Measurements from ENCODE around the gene TRIL.

Gene TRIL

GRCh38 chr7:28996836-28997235, 38.7 kb upstream of the TRIL start:
- no peak for FAIRE-seq

GRCh38 chr7:28993371-28993770, 35.2 kb upstream of the TRIL start:
- no peak for TF ChIP-seq TAF1 (IDR thresholded peaks at IDR 0.05; ENCODE audit: low read depth, low read length)
- no peak for TF ChIP-seq POLR2AphosphoS5 (IDR thresholded peaks at IDR 0.05; ENCODE audit: low read depth, low read length)
- no peak for TF ChIP-seq POU2F2 (IDR thresholded peaks at IDR 0.05; ENCODE audit: low read depth, low read length)
- no peak for TF ChIP-seq POLR2A (IDR thresholded peaks at IDR 0.05; ENCODE audit: low read depth, low read length)
- TF ChIP-seq SPI1 (IDR thresholded peaks at IDR 0.05; ENCODE audit: low read depth, low read length): no peak
- TF ChIP-seq PAX5 (IDR thresholded peaks at IDR 0.05; ENCODE audit: insufficient read depth, low read length, severe bottlenecking): no peak
- DNase-seq (ENCODE audit: insufficient read length, low spot score): no peak
- no peak for FAIRE-seq

More at GRCh38 chr7:28996836-28997235, 38.7 kb upstream of the TRIL start:
- no peak for DNase-seq (ENCODE audit: insufficient read length, low spot score)
- TF ChIP-seq POU2F2 (IDR thresholded peaks at IDR 0.05; ENCODE audit: low read depth, low read length) (no peak), POLR2AphosphoS5 (IDR thresholded peaks at IDR 0.05; ENCODE audit: low read depth, low read length) (no peak), POLR2A (IDR thresholded peaks at IDR 0.05; ENCODE audit: low read depth, low read length) (no peak), SPI1 (IDR thresholded peaks at IDR 0.05; ENCODE audit: low read depth, low read length) (no peak), PAX5 (IDR thresholded peaks at IDR 0.05; ENCODE audit: insufficient read depth, low read length, severe bottlenecking) (no peak), TAF1 (IDR thresholded peaks at IDR 0.05; ENCODE audit: low read depth, low read length) (no peak)

GRCh38 chr7:28992798-28993197, 34.7 kb upstream of the TRIL start:
- DNase-seq (ENCODE audit: insufficient read length, low spot score): no peak
- no peak for TF ChIP-seq SPI1 (IDR thresholded peaks at IDR 0.05; ENCODE audit: low read depth, low read length)
- TF ChIP-seq PAX5 (IDR thresholded peaks at IDR 0.05; ENCODE audit: insufficient read depth, low read length, severe bottlenecking): no peak
- TF ChIP-seq TAF1 (IDR thresholded peaks at IDR 0.05; ENCODE audit: low read depth, low read length): no peak
- TF ChIP-seq POLR2A (IDR thresholded peaks at IDR 0.05; ENCODE audit: low read depth, low read length): no peak
- no peak for TF ChIP-seq POLR2AphosphoS5 (IDR thresholded peaks at IDR 0.05; ENCODE audit: low read depth, low read length)
- no peak for TF ChIP-seq POU2F2 (IDR thresholded peaks at IDR 0.05; ENCODE audit: low read depth, low read length)
- FAIRE-seq: no peak

- FAIRE-seq: no peak
- no peak for TF ChIP-seq POLR2A (IDR thresholded peaks at IDR 0.05; ENCODE audit: low read depth, low read length)
- no peak for TF ChIP-seq SPI1 (IDR thresholded peaks at IDR 0.05; ENCODE audit: low read depth, low read length)
- TF ChIP-seq PAX5 (IDR thresholded peaks at IDR 0.05; ENCODE audit: insufficient read depth, low read length, severe bottlenecking): no peak
- TF ChIP-seq POU2F2 (IDR thresholded peaks at IDR 0.05; ENCODE audit: low read depth, low read length): no peak
- no peak for TF ChIP-seq POLR2AphosphoS5 (IDR thresholded peaks at IDR 0.05; ENCODE audit: low read depth, low read length)
- TF ChIP-seq TAF1 (IDR thresholded peaks at IDR 0.05; ENCODE audit: low read depth, low read length): no peak
- no peak for DNase-seq (ENCODE audit: insufficient read length, low spot score)
Observed at GRCh38 chr7:28990200-28990960, 32.2 kb upstream of the TRIL start.

- TF ChIP-seq TAF1 (IDR thresholded peaks at IDR 0.05; ENCODE audit: low read depth, low read length) (no peak), POU2F2 (IDR thresholded peaks at IDR 0.05; ENCODE audit: low read depth, low read length) (no peak), PAX5 (IDR thresholded peaks at IDR 0.05; ENCODE audit: insufficient read depth, low read length, severe bottlenecking) (no peak), POLR2AphosphoS5 (IDR thresholded peaks at IDR 0.05; ENCODE audit: low read depth, low read length) (no peak), POLR2A (IDR thresholded peaks at IDR 0.05; ENCODE audit: low read depth, low read length) (no peak), SPI1 (IDR thresholded peaks at IDR 0.05; ENCODE audit: low read depth, low read length) (no peak)
- no peak for FAIRE-seq
- no peak for DNase-seq (ENCODE audit: insufficient read length, low spot score)
Observed at GRCh38 chr7:28989211-28989980, 31.3 kb upstream of the TRIL start.

GRCh38 chr7:28988810-28989209, 30.7 kb upstream of the TRIL start:
- FAIRE-seq (no peak), DNase-seq (ENCODE audit: insufficient read length, low spot score) (no peak)
- no peak for TF ChIP-seq PAX5 (IDR thresholded peaks at IDR 0.05; ENCODE audit: insufficient read depth, low read length, severe bottlenecking)

- DNase-seq (ENCODE audit: insufficient read length, low spot score): no peak
- FAIRE-seq: no peak
- no peak for TF ChIP-seq POLR2AphosphoS5 (IDR thresholded peaks at IDR 0.05; ENCODE audit: low read depth, low read length)
- no peak for TF ChIP-seq PAX5 (IDR thresholded peaks at IDR 0.05; ENCODE audit: insufficient read depth, low read length, severe bottlenecking)
- TF ChIP-seq POU2F2 (IDR thresholded peaks at IDR 0.05; ENCODE audit: low read depth, low read length): no peak
- TF ChIP-seq SPI1 (IDR thresholded peaks at IDR 0.05; ENCODE audit: low read depth, low read length): no peak
- no peak for TF ChIP-seq TAF1 (IDR thresholded peaks at IDR 0.05; ENCODE audit: low read depth, low read length)
- no peak for TF ChIP-seq POLR2A (IDR thresholded peaks at IDR 0.05; ENCODE audit: low read depth, low read length)
Observed at GRCh38 chr7:28988091-28988490, 30.0 kb upstream of the TRIL start.

GRCh38 chr7:28986765-28987110, 28.6 kb upstream of the TRIL start:
- DNase-seq (ENCODE audit: insufficient read length, low spot score): no peak
- no peak for FAIRE-seq
- TF ChIP-seq POLR2A (IDR thresholded peaks at IDR 0.05; ENCODE audit: low read depth, low read length): no peak
- TF ChIP-seq POU2F2 (IDR thresholded peaks at IDR 0.05; ENCODE audit: low read depth, low read length): no peak
- no peak for TF ChIP-seq SPI1 (IDR thresholded peaks at IDR 0.05; ENCODE audit: low read depth, low read length)
- TF ChIP-seq PAX5 (IDR thresholded peaks at IDR 0.05; ENCODE audit: insufficient read depth, low read length, severe bottlenecking): no peak
- TF ChIP-seq TAF1 (IDR thresholded peaks at IDR 0.05; ENCODE audit: low read depth, low read length): no peak
- TF ChIP-seq POLR2AphosphoS5 (IDR thresholded peaks at IDR 0.05; ENCODE audit: low read depth, low read length): no peak

- FAIRE-seq (no peak), DNase-seq (ENCODE audit: insufficient read length, low spot score) (no peak)
- no peak for TF ChIP-seq POU2F2 (IDR thresholded peaks at IDR 0.05; ENCODE audit: low read depth, low read length)
- TF ChIP-seq POLR2A (IDR thresholded peaks at IDR 0.05; ENCODE audit: low read depth, low read length): no peak
- no peak for TF ChIP-seq POLR2AphosphoS5 (IDR thresholded peaks at IDR 0.05; ENCODE audit: low read depth, low read length)
- no peak for TF ChIP-seq PAX5 (IDR thresholded peaks at IDR 0.05; ENCODE audit: insufficient read depth, low read length, severe bottlenecking)
- no peak for TF ChIP-seq SPI1 (IDR thresholded peaks at IDR 0.05; ENCODE audit: low read depth, low read length)
- no peak for TF ChIP-seq TAF1 (IDR thresholded peaks at IDR 0.05; ENCODE audit: low read depth, low read length)
Observed at GRCh38 chr7:28986028-28986764, 28.1 kb upstream of the TRIL start.
